KOPT-K1 (cell line): Measurements from ENCODE around the gene RHEB.

ENCODE experiments used
- H3K27ac ChIP-seq: fragments of 200-600 bp; sonication (generic); 2 replicates; pipeline ENCODE4 v1.5.1; 2016; ENCODE audit warnings: antibody characterized with exemption, mild to moderate bottlenecking, low read depth, low read length; ENCODE audit not compliant: poor library complexity, severe bottlenecking
- H3K36me3 ChIP-seq: fragments of 200-600 bp; sonication (generic); 2 replicates; pipeline ENCODE4 v1.5.1; 2017; ENCODE audit warnings: antibody characterized with exemption, mild to moderate bottlenecking, low read length, moderate library complexity; ENCODE audit not compliant: insufficient read depth
- H3K9me3 ChIP-seq: fragments of 200-600 bp; sonication (generic); 2 replicates; pipeline ENCODE4 v1.5.1; 2017; ENCODE audit warnings: antibody characterized with exemption, low read length, mild to moderate bottlenecking; ENCODE audit not compliant: insufficient read depth, poor library complexity, severe bottlenecking

RHEB gene

DNA sequence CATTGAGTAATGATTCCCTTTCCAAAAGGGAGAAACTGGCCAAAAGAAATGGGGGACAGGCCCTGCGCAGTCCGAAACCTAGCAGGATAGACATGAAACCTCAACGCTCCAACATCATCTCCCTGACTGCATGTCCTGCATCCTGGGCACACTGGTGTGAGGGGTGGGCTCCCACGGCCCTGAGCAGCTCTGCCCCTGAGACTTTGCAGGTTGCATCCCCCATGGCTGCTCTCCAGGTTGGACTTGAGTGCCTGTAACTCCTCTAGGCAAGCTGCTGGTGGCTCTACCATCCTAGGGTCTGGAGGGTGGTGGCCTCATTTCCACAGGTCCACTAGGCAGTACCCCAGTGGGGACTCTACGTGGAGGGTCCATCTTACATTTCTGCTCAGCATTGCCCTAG, 63.4 kb downstream of the RHEB start:
- Histone ChIP-seq H3K36me3 (no peaks in the 10 kb centered on the region), H3K9me3 (peaks cover 5% of the 10 kb centered on the region), H3K27ac (peak overlapping the region; percentile 25)

DNA sequence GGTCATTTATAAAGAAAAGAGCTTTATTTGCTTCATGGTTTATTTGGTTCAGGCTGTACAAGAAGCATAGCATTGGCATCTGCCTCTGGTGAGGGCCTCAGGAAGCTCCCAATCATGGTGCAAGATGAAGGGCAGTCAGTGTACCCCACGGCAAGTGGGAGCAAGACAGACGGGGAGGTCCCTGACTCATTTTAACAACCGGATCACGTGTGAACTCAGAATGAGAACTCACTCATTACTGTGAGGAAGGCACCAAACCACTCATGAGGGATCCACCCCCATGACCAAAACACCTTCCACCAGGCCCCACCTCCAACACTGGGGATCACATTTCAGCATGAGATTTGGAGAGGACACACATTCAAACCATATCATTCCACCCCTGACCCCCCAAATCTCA, 64.0 kb downstream of the RHEB start:
- no peak overlapping the region for H3K27ac ChIP-seq
- no peaks in the 10 kb centered on the region for H3K36me3 ChIP-seq
- H3K9me3 ChIP-seq, result peaks cover 5% of the 10 kb centered on the region

DNA sequence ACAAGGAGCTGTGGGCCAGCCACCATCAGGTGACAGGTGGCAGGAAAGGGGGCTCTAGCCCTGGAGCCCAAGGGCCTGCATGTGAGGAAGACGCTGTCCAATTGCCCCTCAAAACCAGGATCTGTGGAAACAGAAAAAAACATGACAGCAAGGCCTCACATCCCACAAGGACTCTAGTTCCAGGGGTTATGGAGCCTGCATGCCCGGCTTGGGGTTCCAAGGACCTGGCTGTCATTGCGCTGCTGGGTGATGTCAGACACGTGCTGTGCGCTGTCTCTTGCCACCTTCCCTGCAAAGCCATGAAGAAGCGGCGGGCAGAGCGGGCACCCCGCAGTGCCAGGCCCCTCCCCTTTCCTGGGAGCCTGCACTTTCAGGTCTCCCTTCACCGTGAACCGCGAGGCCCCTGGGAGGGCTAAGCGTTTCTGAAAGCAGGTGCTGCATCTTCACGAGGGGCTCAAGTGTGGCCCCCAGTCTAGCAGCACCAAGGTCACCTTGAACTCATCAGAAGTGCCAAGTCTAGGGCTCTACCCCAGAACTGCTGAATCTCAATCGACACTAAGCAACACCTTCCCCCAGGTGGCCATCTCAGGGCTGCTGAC, 64.7 kb downstream of the RHEB start:
- H3K36me3 ChIP-seq, result no peaks in the 10 kb centered on the region
- H3K9me3 ChIP-seq, result peaks cover 5% of the 10 kb centered on the region
- no peak overlapping the region for H3K27ac ChIP-seq

DNA sequence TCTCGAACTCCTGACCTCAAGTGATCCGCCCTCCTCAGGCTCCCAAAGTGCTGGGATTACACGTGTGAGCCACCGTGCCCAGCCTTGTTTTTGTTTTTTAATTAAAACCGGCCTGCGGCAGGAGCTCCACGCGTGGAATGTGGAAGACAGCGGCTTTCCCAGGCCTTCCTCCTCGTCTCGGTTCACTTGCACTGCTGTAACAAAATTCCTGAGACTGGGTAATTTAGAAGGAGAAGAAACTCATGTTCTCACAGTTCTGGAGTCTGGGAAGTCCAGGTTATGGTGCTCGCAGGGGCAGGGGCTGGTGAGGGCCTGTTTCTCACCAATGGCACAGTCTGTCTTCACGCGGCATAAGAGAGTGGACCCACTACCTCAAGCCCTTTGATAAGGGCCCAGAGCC, 65.4 kb downstream of the RHEB start:
- Histone ChIP-seq H3K9me3 (peaks cover 5% of the 10 kb centered on the region), H3K27ac (no peak overlapping the region), H3K36me3 (no peaks in the 10 kb centered on the region)

DNA sequence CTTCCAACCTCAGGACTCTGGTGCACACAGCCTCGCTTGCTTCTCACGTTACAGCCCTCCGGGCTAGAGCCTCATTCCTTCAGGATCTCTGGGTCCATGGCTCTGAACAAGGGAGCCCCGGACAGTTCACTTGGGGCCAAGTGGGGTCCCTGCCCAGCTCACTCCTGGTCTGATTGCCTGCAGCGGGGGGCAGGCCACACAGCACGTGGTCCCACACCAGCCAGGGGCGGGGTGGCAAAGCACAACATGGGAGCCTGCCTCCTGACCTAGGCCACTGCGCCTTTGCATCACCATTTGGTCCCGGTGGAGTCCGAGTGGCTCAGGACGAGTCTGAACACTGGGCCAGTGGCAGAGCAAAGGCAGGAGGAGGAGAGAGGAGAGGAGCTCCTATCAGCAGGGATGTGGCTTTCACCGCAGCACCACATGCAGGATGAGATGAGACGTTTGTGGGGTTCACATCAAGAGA, 66.3 kb downstream of the RHEB start:
- Histone ChIP-seq H3K36me3 (no peaks in the 10 kb centered on the region), H3K9me3 (peaks cover 5% of the 10 kb centered on the region), H3K27ac (no peak overlapping the region)

DNA sequence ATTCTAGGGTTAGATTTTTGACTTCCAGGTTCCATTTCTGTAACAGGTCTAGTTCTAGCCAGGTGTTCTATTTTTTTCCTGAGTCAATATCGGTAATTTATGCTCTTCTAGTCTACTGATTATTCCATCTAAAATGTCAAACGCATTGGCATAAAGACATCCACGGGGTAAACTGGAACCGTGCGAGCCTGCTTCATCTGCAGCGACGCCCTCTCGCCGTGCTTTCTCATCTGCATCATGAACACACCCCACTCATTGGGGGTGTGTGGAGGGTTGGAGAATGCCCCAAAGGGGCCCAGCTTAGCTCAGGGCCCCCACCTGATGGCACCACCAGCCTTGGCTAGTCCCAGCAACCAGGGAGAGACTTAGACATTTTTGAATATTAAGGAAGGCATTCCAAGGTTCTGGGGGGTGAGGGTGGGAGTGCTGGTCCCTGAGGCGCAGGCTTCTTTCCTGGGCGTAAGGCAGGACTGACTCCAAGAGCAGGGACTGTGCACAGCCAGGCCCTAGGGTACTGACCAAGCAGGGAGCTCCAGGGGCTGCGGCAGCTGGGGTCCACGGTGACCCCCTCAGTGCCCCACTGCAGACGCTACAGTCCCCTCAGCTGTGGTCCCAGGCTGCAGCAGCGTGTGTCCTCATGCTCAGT, 66.9 kb downstream of the RHEB start:
- H3K36me3 ChIP-seq, result no peaks in the 10 kb centered on the region
- no peak overlapping the region for H3K27ac ChIP-seq
- peaks cover 3% of the 10 kb centered on the region for H3K9me3 ChIP-seq

DNA sequence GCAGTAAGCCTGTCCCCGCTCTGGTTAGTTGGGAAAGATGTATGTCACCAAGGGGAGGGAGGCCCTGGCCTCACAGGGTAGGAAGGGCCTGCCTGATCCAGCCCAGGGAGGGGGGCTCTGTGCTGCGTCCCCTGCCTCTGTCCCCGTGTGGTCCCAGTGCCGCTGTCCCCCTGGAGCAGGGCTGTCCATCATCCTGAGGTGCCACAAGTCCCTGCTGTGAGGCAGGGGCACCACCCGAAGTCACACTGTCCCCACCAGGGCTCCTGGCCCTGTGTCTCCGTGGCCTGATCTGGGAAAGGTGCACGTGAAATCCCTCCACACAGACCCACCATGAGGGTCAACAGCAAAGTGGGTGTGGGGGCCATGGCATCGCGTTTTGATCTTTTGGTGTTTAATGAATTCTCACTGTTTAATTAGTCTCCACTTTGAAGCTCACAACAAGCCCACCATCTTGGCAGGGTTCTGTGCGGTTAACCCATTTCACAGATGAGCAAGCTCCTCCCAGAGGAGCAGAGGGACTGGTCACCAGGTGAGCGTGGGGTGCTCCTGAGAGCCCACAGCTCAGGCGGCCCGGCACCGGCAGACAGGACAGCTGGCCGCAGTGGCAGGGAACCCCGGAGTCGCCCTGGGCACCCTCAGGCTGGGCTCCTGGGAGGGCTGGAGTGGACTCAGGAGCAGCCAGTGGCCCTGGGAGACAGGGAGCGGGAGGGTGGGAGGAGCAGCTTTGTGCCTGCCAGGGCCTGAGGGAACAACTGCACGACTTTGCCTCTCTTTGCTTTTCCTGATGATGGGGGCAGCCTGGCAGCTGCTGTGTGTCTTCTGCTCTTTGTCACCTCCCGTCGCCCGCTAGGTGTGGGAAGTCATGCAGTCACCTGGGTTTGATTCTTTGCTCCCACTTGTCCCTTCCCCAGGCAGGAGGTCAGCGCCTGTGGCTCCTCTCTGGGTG, 67.8 kb downstream of the RHEB start:
- Histone ChIP-seq H3K9me3 (no peaks in the 10 kb centered on the region), H3K27ac (no peak overlapping the region), H3K36me3 (no peaks in the 10 kb centered on the region)

DNA sequence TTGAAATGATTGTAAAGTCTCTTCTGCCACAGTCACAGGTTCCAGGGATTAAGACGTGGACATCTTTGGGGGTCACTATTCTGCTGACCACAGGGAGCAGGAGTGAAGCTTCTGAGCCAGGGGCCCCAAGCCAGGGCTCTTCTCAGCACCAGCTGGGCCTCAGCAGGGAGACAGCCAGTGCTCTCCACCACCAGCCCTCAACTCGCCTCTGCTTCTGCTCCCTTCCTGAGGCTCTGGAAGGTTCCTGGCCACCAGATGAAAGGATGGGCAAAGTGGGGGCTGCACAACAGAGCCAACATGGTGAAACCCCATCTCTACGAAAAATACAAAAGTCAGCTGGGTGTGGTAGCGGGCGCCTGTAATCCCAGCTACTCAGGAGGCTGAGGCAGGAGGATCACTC, 68.5 kb downstream of the RHEB start:
- H3K27ac ChIP-seq, result no peak overlapping the region
- no peaks in the 10 kb centered on the region for H3K36me3 ChIP-seq
- no peaks in the 10 kb centered on the region for H3K9me3 ChIP-seq

DNA sequence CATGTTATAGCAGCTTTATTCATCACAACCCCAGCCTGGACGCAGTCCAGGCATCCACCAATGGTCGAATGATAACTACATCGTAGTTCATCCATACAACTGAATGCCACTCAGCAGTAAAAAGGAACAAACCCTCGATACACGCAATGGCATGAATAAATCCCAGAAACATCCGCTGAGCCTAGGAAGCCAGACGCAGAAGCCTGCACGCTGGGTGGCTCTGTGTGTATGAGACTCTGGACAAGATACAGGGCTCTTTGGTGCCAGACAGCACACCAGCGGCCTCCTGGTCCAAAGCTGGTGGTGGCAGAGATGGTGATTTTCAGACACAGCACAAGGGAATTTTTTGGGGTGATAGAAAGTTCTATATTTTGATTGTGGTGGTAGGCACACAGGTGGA, 69.7 kb downstream of the RHEB start:
- Histone ChIP-seq H3K36me3 (no peaks in the 10 kb centered on the region), H3K27ac (no peak overlapping the region), H3K9me3 (no peaks in the 10 kb centered on the region)

DNA sequence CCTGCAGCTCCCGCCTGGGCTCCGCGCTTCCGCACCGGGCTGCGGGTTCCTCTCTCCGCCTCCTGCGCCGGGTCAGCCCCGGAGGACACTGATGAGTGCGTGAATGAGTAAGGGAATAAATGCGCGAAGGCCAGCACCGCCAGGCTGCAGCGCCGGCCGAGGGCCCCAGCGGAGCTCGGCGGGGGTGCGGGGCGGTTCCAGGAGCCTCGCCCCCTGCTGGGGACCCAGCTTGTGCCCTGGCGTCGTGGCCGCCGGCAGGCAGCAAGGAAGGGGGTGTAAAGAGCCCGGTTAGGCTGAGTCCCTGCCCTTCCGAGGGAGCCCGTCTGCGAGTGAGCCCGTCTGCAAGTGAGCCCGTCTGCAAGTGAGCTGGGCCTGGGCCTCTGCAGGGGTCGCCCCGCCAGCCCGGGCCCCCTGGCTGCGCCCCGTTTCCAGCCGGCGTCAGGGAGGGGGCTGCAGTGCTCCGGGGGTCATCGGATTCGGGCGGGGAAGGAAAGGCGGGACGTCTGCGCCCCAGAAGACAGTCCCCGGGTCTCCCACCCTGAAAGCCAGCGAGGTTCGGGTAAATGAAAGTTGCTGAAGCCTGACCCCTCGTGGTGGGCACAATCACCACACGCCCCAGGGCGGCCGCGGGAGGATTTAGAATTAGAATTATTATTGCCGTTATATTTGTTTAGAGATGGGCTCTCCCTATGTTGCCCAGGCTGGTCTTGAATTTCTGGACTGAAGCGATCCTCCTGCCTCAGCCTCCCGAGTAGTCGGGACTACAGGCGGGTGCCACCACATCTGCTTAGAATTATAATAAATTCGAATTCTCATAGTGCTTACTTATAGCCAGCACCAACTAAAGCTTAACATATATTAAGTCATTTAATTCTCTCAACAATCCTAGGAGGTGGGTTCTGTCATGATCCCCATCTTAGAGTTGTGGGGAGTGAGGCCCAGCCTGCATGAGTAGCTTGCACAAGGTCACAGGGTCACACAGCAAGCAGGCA, 71.1 kb downstream of the RHEB start:
- Histone ChIP-seq H3K27ac (peak overlapping the region; percentile 61), H3K36me3 (no peaks in the 10 kb centered on the region)

DNA sequence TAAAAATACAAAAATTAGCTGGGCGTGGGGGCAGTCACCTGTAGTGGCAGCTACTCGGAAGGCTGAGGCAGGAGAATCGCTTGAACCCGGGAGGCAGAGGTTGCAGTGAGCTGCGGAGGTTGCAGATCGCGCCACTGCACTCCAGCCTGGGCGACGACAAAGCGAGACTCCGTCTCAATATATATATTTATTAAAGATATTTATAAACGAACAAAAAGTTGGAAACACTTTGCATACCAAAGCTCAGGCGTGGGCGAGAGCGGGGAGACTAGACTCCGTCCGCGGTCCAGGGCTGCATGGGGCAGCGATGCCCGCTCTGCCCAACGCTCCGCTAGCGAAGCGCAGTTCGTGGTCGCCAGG, 71.8 kb downstream of the RHEB start:
- Histone ChIP-seq H3K9me3 (no peaks in the 10 kb centered on the region), H3K27ac (no peak overlapping the region)

More for the DNA sequence above, 71.1 kb downstream of the RHEB start:
- no peaks in the 10 kb centered on the region for H3K9me3 ChIP-seq

DNA sequence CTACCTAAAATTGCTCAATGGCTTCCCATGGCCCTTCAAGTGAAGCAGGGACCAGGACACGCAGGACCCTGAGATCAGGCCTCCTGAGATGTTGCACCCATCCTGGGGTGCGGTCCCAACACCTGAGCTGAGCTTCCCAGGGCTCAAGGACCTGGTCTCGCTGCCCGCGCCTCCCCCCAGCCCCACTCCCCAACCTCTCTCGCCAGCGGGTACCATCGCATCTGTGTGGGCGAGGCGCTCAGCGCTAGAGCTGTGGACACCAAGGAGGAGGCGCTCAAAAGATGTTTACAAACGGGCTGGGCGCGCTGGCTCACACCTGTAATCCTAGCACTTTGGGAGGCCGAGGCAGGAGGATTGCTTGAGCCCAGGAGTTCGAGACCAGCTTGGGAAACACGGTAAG, 72.4 kb downstream of the RHEB start:
- no peaks in the 10 kb centered on the region for H3K9me3 ChIP-seq
- H3K36me3 ChIP-seq, result no peaks in the 10 kb centered on the region
- no peak overlapping the region for H3K27ac ChIP-seq

More for the DNA sequence above, 71.8 kb downstream of the RHEB start:
- no peaks in the 10 kb centered on the region for H3K36me3 ChIP-seq

DNA sequence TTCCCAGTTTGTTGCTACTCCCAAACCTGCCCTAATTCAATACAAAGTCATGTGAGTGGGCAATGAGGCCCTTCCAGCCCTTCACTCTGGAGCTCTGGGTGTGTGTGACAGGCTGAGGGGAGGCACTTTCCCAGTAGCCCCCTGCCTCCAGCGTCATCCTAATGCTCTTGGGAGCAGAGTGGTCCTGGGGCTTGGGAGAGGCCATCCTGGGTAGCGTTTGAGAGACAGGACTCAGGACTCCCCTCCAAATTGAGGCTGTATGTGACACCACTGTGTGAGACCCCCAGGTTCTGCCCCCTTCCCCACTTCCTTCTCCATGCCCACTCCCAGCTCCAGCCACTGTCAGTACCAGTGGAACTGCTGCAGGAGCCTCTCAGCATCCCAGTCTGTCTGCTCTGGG, 73.3 kb downstream of the RHEB start:
- H3K27ac ChIP-seq, result no peak overlapping the region
- H3K9me3 ChIP-seq, result no peaks in the 10 kb centered on the region
- no peaks in the 10 kb centered on the region for H3K36me3 ChIP-seq

DNA sequence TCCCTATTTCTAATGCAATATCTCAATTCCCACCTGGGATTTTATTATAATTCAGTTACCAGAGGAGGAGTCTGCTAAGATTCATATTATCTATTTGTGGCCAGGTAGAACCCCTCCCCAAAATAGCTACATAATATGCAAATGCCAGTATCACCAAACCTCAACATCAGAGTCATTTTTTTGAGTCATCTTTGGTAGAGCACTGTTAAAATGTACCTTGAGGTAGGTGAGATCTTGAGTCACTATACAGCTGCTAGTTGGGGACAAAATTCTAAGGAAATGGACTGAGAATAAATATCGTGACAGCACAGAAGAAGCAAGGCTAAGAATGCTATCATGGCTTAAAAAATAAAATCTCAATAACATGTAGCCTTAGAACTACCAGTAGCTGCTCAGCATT, 75.1 kb downstream of the RHEB start:
- Histone ChIP-seq H3K27ac (no peak overlapping the region), H3K9me3 (no peaks in the 10 kb centered on the region), H3K36me3 (no peaks in the 10 kb centered on the region)
